Right cardiac atrium (tissue), 5 donors: ENCODE data around the gene IPO8. TPM values are rescaled to one million over a fixed set of nuclear protein-coding genes. Genes with fewer than 3 reads are reported as not detected.

ENCODE experiments used
- polyA plus RNA-seq: library from polyadenylated mRNA; stranded (reverse); fragments of 200-250 nt; gene quantifications from one replicate; pipeline ENCODE4 v1.2.3, GENCODE V29; 2013
- total RNA-seq, 4 donors: library from RNA; stranded (reverse); fragmentation: NEBNext Ultra II Directional; extraction: Animal tissue kit (Norgen Biotek cat#: 25700); gene quantifications; one replicate each; pipeline ENCODE4 v1.2.1, GENCODE V29; 2021
- donor health status: healthy with polysubstance abuse.
- donor health status: DM: no; HTN: yes; CAD: no.
- donor health status: DM: no; HTN: no; CAD: no.
- donor health status: DM: no; HTN: yes; CAD: no; lungs with severe emphysema.
- donor health status: DM: yes; HTN: yes; CAD: no.

The IPO8 gene
- total and polyA plus RNA-seq, 5 donors, result 7.8 to 30.8 (median 29.1) TPM

Other genes starting within 250 kb of the IPO8 start
- 10 to 100 TPM; 23.7 to 39.6 (median 30.5) TPM for gene CAPRIN2, start 59.1 kb upstream of the IPO8 start, total RNA-seq
- 18.6 TPM for gene CAPRIN2, start 59.1 kb upstream of the IPO8 start, polyA plus RNA-seq
- 1 to 10 TPM; 3.8 to 4.9 (median 4.1) TPM for gene TSPAN11, start 230.9 kb upstream of the IPO8 start, total RNA-seq
- 2.8 TPM for gene TSPAN11, start 230.9 kb upstream of the IPO8 start, polyA plus RNA-seq